K562 (cell line): Measurements from ENCODE around the gene CCDC9. TPM values are rescaled to one million over a fixed set of nuclear protein-coding genes. Genes with fewer than 3 reads are reported as not detected.

Experiments
- CEBPB ChIP-seq: fragments of 450-650 bp; IDR thresholded peaks from 2 replicates; pipeline ENCODE4 v1.6.1; 2016; ENCODE audit warnings: missing genetic modification characterization, missing compliant biosample characterization
- CXXC5 ChIP-seq: fragments of 250-450 bp; sonication (Bioruptor Pico); IDR thresholded peaks from 2 replicates; pipeline ENCODE4 v1.8.0; 2022; ENCODE audit warnings: inconsistent platforms, mild to moderate bottlenecking, moderate library complexity
- ESRRA ChIP-seq: fragments of 450-650 bp; IDR thresholded peaks from 2 replicates; pipeline ENCODE4 v1.6.1; 2014; ENCODE audit warnings: low read depth, mild to moderate bottlenecking, moderate library complexity, borderline replicate concordance
- GTF2E2 ChIP-seq: fragments of 200-800 bp; sonication (Bioruptor generic); IDR thresholded peaks from 2 replicates; pipeline ENCODE4 v1.6.1; 2016; ENCODE audit warnings: missing genetic modification characterization, missing compliant biosample characterization
- HDAC3 ChIP-seq: fragments of 450-650 bp; IDR thresholded peaks from 2 replicates; pipeline ENCODE4 v1.6.1; 2018; ENCODE audit warnings: borderline replicate concordance, mild to moderate bottlenecking, moderate library complexity; ENCODE audit not compliant: partially characterized antibody
- HNRNPL ChIP-seq: fragments of 200-400 bp; formaldehyde crosslinking; IDR thresholded peaks from 2 replicates; pipeline ENCODE4 v1.6.1; 2017; ENCODE audit warnings: low read depth, mild to moderate bottlenecking, low read length
- MAFF ChIP-seq: IDR thresholded peaks from 2 replicates; pipeline ENCODE4 v1.6.1; 2012; ENCODE audit warnings: low read length, improper control_type of control experiment
- MECOM ChIP-seq: fragments of 250-450 bp; sonication (Bioruptor Pico); IDR thresholded peaks from 2 replicates; pipeline ENCODE4 v1.8.0; 2022; ENCODE audit warnings: inconsistent platforms
- TEAD1 ChIP-seq, 2 experiments: fragments of 450-650 bp in 1 of 2; sonication (generic) in 1 of 2; formaldehyde crosslinking; IDR thresholded peaks; 2 replicates each; pipeline versions ENCODE4 v1.4.0 to v1.8.0; 2020 to 2022; ENCODE audit warnings: mild to moderate bottlenecking in 2 of 2, missing genetic modification reagents in 1 of 2
- ZNF224 ChIP-seq: sonication (generic); formaldehyde crosslinking; IDR thresholded peaks from 2 replicates; pipeline ENCODE4 v1.8.0; 2022; ENCODE audit warnings: mild to moderate bottlenecking, missing genetic modification reagents
- polyA plus RNA-seq, 8 experiments: library from polyadenylated mRNA; depleted of rRNA in 4 of 8; stranded (reverse) in 5 of 8; unstranded in 3 of 8; fragments of >200 nt; fragmentation: Nextera tagmentation in 2 of 8; fragmentation: Illumina TruSeq in 1 of 8; extraction: Ambion mirVana in 2 of 8; extraction: Trizol in 1 of 8; gene quantifications; 2 replicates each; pipeline versions ENCODE4 v1.2.1 to v1.2.3, GENCODE V29; 2011 to 2014; ENCODE audit warnings: inconsistent platforms in 1 of 8, missing spikeins in 1 of 8
- total RNA-seq, 7 experiments: library from RNA; depleted of rRNA in 6 of 7; stranded (reverse); fragments of >200 nt in 6 of 7; fragmentation: Illumina TruSeq in 2 of 7; extraction: Trizol in 2 of 7; gene quantifications; 2 replicates each; pipeline versions ENCODE4 v1.2.1 to v1.2.3, GENCODE V29; 2011 to 2021; ENCODE audit warnings: low replicate concordance in 1 of 7
- TF ChIP-seq, protein P1 (sequence below): sonication (generic); formaldehyde crosslinking; IDR thresholded peaks from 2 replicates; pipeline ENCODE4 v1.9.0; 2022; ENCODE audit warnings: mild to moderate bottlenecking, missing genetic modification reagents
- TF ChIP-seq, protein P2 (sequence below): sonication (generic); formaldehyde crosslinking; IDR thresholded peaks from 2 replicates; pipeline ENCODE4 v1.8.0; 2022; ENCODE audit warnings: mild to moderate bottlenecking, missing genetic modification reagents
- TF ChIP-seq, protein P3 (sequence below), 2 experiments: fragments of 450-650 bp; IDR thresholded peaks; 2 replicates each; pipeline ENCODE4 v1.6.1; 2016; ENCODE audit warnings: mild to moderate bottlenecking in 2 of 2, borderline replicate concordance in 1 of 2, low read depth in 1 of 2, moderate library complexity in 1 of 2
- TF ChIP-seq, protein P4 (sequence below): fragments of 450-650 bp; IDR thresholded peaks from 2 replicates; pipeline ENCODE4 v1.6.1; 2016; ENCODE audit warnings: low read depth, mild to moderate bottlenecking, moderate library complexity
- TF ChIP-seq, protein P5 (sequence below): fragments of 250-450 bp; sonication (Bioruptor Pico); IDR thresholded peaks from 2 replicates; pipeline ENCODE4 v1.8.0; 2021; ENCODE audit warnings: borderline replicate concordance, mild to moderate bottlenecking, moderate library complexity; ENCODE audit not compliant: poor library complexity, severe bottlenecking

CCDC9 gene
- total and polyA plus RNA-seq, 9 of the 15 experiments (the other 6 are each of a cell fraction or from before 2014, with no cell fraction given): 0.23 to 38.6 (median 8.4) TPM

DNA sequence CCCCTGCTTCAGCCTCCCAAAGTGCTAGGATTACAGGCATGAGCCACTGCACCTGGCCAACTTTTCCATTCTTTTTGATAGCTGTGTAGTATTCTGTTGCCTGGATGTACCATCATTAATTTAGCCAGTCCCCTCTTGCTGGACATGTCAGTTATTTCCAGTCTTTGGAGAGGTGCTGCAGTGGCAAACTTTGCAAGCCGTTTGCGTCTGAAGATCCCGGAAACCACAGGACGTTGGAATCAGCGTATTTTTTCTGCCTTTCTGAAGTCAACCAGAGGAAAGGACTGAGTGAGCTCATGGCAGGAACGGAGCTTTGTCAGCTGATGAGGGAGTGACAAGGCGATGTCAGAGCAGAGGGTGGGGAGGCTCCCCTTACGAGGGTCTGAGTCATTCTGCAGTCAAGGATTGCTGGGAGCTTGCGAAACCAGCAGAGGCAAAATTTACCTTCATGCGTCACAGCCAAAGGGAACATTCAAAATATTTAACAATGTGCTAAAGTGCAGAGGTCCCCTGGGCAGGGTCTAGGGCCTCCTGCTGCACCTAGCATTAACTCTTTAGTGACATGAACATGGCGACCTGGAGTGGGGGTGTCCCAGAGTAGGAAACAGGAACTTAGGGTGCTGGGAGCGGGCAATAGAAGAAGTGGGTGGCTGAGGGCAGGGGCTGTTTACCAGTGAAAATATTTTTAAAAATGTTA, 58.9 kb downstream of the CCDC9 start (continued):
- TF ChIP-seq CXXC5 (peak; percentile 72), CEBPB (tag) (peak; percentile 99), MECOM (CRISPR knock-in tag) (no peak), ESRRA (peak; percentile 47; the same call in 1 of the 2 replicates), HNRNPL (no peak), MAFF (peak; percentile 79), HDAC3 (peak; percentile 37), GTF2E2 (tag) (peak; percentile 60; the same call in 1 of the 2 replicates), TEAD1 (CRISPR knock-in tag; IDR thresholded peaks at IDR 0.05) (peak; percentile 26 to 65; a peak in 2 of 4 replicates), ZNF224 (no peak)
- TF ChIP-seq, protein P1, sequence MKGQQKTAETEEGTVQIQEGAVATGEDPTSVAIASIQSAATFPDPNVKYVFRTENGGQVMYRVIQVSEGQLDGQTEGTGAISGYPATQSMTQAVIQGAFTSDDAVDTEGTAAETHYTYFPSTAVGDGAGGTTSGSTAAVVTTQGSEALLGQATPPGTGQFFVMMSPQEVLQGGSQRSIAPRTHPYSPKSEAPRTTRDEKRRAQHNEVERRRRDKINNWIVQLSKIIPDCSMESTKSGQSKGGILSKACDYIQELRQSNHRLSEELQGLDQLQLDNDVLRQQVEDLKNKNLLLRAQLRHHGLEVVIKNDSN (CRISPR knock-in tag): peak; percentile 85
- TF ChIP-seq, protein P2, sequence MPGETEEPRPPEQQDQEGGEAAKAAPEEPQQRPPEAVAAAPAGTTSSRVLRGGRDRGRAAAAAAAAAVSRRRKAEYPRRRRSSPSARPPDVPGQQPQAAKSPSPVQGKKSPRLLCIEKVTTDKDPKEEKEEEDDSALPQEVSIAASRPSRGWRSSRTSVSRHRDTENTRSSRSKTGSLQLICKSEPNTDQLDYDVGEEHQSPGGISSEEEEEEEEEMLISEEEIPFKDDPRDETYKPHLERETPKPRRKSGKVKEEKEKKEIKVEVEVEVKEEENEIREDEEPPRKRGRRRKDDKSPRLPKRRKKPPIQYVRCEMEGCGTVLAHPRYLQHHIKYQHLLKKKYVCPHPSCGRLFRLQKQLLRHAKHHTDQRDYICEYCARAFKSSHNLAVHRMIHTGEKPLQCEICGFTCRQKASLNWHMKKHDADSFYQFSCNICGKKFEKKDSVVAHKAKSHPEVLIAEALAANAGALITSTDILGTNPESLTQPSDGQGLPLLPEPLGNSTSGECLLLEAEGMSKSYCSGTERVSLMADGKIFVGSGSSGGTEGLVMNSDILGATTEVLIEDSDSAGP (CRISPR knock-in tag): no peak
- TF ChIP-seq, protein P3, sequence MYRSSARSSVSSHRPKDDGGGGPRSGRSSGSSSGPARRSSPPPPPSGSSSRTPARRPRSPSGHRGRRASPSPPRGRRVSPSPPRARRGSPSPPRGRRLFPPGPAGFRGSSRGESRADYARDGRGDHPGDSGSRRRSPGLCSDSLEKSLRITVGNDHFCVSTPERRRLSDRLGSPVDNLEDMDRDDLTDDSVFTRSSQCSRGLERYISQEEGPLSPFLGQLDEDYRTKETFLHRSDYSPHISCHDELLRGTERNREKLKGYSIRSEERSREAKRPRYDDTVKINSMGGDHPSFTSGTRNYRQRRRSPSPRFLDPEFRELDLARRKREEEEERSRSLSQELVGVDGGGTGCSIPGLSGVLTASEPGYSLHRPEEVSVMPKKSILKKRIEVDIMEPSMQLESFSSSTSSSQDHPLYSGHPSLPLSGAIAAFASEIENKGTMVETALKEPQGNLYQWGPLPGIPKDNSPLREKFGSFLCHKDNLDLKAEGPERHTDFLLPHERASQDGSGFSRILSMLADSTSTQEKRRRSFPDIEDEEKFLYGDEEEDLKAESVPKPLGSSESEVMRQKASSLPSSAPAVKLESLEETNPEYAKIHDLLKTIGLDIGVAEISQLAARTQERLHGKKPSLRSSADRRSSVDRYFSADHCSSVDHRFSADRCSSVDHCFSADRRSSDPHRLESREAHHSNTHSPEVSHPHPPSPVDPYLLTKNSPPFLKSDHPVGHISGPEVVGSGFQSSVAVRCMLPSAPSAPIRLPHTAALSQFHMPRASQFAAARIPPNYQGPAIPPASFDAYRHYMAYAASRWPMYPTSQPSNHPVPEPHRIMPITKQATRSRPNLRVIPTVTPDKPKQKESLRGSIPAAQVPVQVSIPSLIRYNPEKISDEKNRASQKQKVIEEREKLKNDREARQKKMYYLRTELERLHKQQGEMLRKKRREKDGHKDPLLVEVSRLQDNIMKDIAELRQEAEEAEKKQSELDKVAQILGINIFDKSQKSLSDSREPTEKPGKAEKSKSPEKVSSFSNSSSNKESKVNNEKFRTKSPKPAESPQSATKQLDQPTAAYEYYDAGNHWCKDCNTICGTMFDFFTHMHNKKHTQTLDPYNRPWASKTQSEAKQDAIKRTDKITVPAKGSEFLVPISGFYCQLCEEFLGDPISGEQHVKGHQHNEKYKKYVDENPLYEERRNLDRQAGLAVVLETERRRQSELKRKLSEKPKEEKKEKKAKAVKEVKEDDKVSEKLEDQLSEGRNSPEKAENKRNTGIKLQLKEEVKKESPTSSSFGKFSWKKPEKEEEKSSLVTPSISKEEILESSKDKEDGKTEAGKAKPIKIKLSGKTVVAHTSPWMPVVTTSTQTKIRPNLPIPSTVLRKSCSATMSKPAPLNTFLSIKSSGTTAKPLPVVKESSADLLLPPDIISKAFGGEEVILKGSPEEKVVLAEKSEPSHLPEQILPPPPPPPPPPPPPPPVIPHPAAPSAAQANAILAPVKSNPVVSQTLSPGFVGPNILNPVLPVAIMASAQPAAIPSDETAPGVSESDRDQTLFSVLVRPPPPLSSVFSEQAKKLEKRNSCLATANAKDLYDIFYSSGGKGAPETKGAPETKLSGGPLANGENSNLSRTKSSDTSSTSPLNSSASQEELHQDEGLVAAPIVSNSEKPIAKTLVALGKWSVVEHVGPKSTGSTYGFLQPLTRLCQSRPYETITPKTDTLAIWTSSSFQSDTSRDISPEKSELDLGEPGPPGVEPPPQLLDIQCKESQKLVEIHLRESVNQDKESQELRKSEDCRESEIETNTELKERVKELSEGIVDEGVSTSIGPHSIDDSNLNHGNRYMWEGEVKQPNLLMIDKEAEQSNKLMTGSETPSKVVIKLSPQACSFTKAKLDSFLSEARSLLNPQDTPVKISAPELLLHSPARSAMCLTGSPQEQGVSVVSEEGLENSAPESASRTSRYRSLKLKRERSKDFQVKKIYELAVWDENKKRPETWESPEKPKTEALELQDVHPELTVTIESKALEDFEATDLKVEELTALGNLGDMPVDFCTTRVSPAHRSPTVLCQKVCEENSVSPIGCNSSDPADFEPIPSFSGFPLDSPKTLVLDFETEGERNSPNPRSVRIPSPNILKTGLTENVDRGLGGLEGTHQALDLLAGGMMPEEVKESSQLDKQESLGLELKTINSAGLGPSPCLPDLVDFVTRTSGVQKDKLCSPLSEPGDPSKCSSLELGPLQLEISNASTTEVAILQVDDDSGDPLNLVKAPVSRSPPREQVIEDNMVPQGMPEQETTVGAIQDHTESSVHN (IDR thresholded peaks at IDR 0.05; ENCODE audit: borderline replicate concordance in 1 of 2, low read depth in 1 of 2): peak in 1 of 2 experiments; percentile 97; a peak in 2 of 4 replicates
- TF ChIP-seq, protein P4, sequence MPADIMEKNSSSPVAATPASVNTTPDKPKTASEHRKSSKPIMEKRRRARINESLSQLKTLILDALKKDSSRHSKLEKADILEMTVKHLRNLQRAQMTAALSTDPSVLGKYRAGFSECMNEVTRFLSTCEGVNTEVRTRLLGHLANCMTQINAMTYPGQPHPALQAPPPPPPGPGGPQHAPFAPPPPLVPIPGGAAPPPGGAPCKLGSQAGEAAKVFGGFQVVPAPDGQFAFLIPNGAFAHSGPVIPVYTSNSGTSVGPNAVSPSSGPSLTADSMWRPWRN: no peak
- TF ChIP-seq, protein P5, sequence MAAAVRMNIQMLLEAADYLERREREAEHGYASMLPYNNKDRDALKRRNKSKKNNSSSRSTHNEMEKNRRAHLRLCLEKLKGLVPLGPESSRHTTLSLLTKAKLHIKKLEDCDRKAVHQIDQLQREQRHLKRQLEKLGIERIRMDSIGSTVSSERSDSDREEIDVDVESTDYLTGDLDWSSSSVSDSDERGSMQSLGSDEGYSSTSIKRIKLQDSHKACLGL: no peak
